ENCODE measurements around the gene GSX2.

GSX2 gene

DNA sequence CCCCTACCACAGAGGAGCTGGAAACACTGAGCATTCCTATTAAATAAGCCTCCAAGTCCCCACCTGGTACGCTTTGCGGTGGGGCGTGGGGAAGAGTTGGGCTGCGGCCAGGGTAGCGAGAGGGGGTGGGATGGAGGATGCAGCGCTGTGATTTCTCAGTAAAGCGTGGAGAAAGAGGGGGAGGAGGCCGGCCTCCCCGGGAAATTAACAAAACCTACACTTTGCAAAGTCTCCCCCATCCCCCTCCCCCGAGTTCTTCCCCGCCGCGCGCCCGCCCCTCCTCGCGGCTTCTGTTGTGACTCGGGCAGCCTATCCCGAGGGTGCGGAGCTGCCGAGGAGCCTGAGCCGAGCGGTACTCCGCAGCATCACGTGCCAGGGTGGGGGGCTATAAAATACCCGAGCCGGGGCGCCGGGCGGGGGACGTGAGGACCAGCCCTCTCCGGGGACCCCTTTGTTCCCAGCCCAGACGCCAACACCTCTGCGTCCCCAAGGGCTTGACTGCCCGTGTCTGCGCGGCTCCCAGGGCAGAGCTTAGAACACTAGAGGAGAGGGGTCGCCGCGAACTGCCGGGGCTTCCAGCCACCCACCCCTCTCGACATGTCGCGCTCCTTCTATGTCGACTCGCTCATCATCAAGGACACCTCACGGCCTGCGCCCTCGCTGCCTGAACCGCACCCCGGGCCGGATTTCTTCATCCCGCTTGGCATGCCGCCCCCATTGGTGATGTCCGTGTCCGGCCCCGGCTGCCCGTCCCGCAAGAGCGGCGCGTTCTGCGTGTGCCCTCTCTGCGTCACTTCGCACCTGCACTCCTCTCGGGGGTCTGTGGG, at the start of gene GSX2:
TSS of gene GSX2 (plus strand) at position 416 of the 827 bp plus-strand sequence. CDS start at position 598, 182 bp downstream.
- TF ChIP-seq FOXM1 (IDR thresholded peaks at IDR 0.05; ENCODE audit: borderline replicate concordance, low read depth) (no peak), TEAD4 (IDR thresholded peaks at IDR 0.05) (no peak), CREB1 (IDR thresholded peaks at IDR 0.05; ENCODE audit: low read depth) (no peak), TAF1 (IDR thresholded peaks at IDR 0.05; ENCODE audit: low read depth) (no peak), ZBTB7A (IDR thresholded peaks at IDR 0.05; ENCODE audit: low read depth) (no peak; the same call in 1 of the 2 replicates), CEBPB (IDR thresholded peaks at IDR 0.05) (no peak), MAX (IDR thresholded peaks at IDR 0.05) (no peak; the same call in 1 of the 2 replicates), TCF12 (IDR thresholded peaks at IDR 0.05; ENCODE audit: low read depth) (0 out of 2 replicates have a peak, but pooled peaks have one; percentile 37), RAD21 (IDR thresholded peaks at IDR 0.05; ENCODE audit: low read depth) (no peak), NFIC (IDR thresholded peaks at IDR 0.05) (peak; percentile 73; the same call in 1 of the 2 replicates), USF1 (IDR thresholded peaks at IDR 0.05) (no peak), YY1 (IDR thresholded peaks at IDR 0.05; ENCODE audit: low read depth) (no peak), EGR1 (IDR thresholded peaks at IDR 0.05) (no peak)
- TF ChIP-seq, protein P1, sequence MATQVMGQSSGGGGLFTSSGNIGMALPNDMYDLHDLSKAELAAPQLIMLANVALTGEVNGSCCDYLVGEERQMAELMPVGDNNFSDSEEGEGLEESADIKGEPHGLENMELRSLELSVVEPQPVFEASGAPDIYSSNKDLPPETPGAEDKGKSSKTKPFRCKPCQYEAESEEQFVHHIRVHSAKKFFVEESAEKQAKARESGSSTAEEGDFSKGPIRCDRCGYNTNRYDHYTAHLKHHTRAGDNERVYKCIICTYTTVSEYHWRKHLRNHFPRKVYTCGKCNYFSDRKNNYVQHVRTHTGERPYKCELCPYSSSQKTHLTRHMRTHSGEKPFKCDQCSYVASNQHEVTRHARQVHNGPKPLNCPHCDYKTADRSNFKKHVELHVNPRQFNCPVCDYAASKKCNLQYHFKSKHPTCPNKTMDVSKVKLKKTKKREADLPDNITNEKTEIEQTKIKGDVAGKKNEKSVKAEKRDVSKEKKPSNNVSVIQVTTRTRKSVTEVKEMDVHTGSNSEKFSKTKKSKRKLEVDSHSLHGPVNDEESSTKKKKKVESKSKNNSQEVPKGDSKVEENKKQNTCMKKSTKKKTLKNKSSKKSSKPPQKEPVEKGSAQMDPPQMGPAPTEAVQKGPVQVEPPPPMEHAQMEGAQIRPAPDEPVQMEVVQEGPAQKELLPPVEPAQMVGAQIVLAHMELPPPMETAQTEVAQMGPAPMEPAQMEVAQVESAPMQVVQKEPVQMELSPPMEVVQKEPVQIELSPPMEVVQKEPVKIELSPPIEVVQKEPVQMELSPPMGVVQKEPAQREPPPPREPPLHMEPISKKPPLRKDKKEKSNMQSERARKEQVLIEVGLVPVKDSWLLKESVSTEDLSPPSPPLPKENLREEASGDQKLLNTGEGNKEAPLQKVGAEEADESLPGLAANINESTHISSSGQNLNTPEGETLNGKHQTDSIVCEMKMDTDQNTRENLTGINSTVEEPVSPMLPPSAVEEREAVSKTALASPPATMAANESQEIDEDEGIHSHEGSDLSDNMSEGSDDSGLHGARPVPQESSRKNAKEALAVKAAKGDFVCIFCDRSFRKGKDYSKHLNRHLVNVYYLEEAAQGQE (IDR thresholded peaks at IDR 0.05; ENCODE audit: low read depth) = no peak

DNA sequence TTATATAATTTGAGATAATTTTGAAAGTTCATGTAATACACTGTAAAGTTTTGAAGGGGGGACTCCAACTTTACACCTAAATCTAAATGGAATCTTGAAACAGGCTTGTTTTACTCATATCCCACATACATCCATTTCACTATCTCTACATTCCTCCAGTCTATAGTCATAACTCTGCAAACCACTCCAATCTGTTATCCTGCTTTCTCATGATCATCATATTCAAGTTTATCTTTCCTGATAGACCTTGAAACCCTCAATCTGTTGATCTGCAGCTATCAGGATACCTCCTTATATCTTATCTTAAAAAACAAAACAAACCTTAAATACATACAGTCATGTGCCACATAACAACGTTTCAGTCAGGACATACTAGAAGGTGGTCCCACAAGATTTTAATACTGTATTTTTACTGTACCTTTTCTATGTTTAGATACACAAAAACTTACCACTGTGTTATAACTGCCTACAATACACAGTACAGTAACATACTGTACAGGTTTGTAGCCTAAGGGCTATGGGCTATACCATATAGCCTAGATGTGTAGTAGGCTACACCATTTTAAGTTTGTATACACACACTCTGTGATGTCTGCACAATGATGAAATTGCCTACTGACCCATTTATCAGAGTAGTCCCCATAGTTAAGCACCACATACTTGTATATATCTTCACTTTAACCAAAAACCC, 49.6 kb upstream of the GSX2 start:
- TF ChIP-seq NFIC (IDR thresholded peaks at IDR 0.05) (no peak), YY1 (IDR thresholded peaks at IDR 0.05; ENCODE audit: low read depth) (no peak), FOXM1 (IDR thresholded peaks at IDR 0.05; ENCODE audit: borderline replicate concordance, low read depth) (no peak), TCF12 (IDR thresholded peaks at IDR 0.05; ENCODE audit: low read depth) (no peak), RAD21 (IDR thresholded peaks at IDR 0.05; ENCODE audit: low read depth) (no peak), EGR1 (IDR thresholded peaks at IDR 0.05) (no peak), TAF1 (IDR thresholded peaks at IDR 0.05; ENCODE audit: low read depth) (no peak), EP300 (IDR thresholded peaks at IDR 0.05; ENCODE audit: borderline replicate concordance) (no peak), TEAD4 (IDR thresholded peaks at IDR 0.05) (no peak), MAX (IDR thresholded peaks at IDR 0.05) (no peak), ZBTB7A (IDR thresholded peaks at IDR 0.05; ENCODE audit: low read depth) (no peak), USF1 (IDR thresholded peaks at IDR 0.05) (no peak), CREB1 (IDR thresholded peaks at IDR 0.05; ENCODE audit: low read depth) (no peak), CEBPB (IDR thresholded peaks at IDR 0.05) (no peak)
- TF ChIP-seq, protein P1 (IDR thresholded peaks at IDR 0.05; ENCODE audit: low read depth) = no peak

- TF ChIP-seq CEBPB (IDR thresholded peaks at IDR 0.05) = 0 out of 2 replicates have a peak, but pooled peaks have one; percentile 12
Measured at GRCh38 chr4:54053322-54053721, 46.6 kb upstream of the GSX2 start.

GRCh38 chr4:54054501-54054900, 45.5 kb upstream of the GSX2 start:
- TF ChIP-seq CEBPB (IDR thresholded peaks at IDR 0.05) (no peak), RAD21 (IDR thresholded peaks at IDR 0.05; ENCODE audit: low read depth) (no peak), EP300 (IDR thresholded peaks at IDR 0.05; ENCODE audit: borderline replicate concordance) (no peak), FOXM1 (IDR thresholded peaks at IDR 0.05; ENCODE audit: borderline replicate concordance, low read depth) (no peak), YY1 (IDR thresholded peaks at IDR 0.05; ENCODE audit: low read depth) (no peak), TAF1 (IDR thresholded peaks at IDR 0.05; ENCODE audit: low read depth) (no peak), CREB1 (IDR thresholded peaks at IDR 0.05; ENCODE audit: low read depth) (no peak), ZBTB7A (IDR thresholded peaks at IDR 0.05; ENCODE audit: low read depth) (no peak), TEAD4 (IDR thresholded peaks at IDR 0.05) (no peak), NFIC (IDR thresholded peaks at IDR 0.05) (no peak), USF1 (IDR thresholded peaks at IDR 0.05) (no peak), EGR1 (IDR thresholded peaks at IDR 0.05) (no peak), TCF12 (IDR thresholded peaks at IDR 0.05; ENCODE audit: low read depth) (no peak), MAX (IDR thresholded peaks at IDR 0.05) (no peak)
- TF ChIP-seq, protein P1 (IDR thresholded peaks at IDR 0.05; ENCODE audit: low read depth) = no peak

All from Ishikawa (cell line).